NT2/D1 (cell line): ENCODE measurements around the gene KLHL29.

ENCODE experiments used
- SUZ12 ChIP-seq: IDR thresholded peaks from 2 replicates; pipeline ENCODE4 v1.6.1; 2011; ENCODE audit not compliant: insufficient read length, insufficient read depth; ENCODE audit errors: extremely low read depth
- YY1 ChIP-seq: IDR thresholded peaks from 2 replicates; pipeline ENCODE4 v1.6.1; 2011; ENCODE audit not compliant: insufficient read length, insufficient read depth

GRCh38 chr2:23373666-23374065 is 11.3 kb upstream of the KLHL29 start:
- TF ChIP-seq YY1 (no peak), SUZ12 (no peak)
